Hematopoietic multipotent progenitor cell treated with erythropoietin and hydrocortisone succinate and interleukin-3 and kit ligand, for 17 days (in vitro differentiated cells): ENCODE measurements around the gene RBM20.
"Not testable (repeated sequence)": the region's sequence is repeated elsewhere in the genome, so short reads cannot be mapped to it uniquely, and the experiment has no call there.

Source experiments
- DNase-seq: peaks from one replicate; pipeline ENCODE4 v3.0.0-alpha.2; 2015; ENCODE audit warnings: low spot score

Gene RBM20

DNA sequence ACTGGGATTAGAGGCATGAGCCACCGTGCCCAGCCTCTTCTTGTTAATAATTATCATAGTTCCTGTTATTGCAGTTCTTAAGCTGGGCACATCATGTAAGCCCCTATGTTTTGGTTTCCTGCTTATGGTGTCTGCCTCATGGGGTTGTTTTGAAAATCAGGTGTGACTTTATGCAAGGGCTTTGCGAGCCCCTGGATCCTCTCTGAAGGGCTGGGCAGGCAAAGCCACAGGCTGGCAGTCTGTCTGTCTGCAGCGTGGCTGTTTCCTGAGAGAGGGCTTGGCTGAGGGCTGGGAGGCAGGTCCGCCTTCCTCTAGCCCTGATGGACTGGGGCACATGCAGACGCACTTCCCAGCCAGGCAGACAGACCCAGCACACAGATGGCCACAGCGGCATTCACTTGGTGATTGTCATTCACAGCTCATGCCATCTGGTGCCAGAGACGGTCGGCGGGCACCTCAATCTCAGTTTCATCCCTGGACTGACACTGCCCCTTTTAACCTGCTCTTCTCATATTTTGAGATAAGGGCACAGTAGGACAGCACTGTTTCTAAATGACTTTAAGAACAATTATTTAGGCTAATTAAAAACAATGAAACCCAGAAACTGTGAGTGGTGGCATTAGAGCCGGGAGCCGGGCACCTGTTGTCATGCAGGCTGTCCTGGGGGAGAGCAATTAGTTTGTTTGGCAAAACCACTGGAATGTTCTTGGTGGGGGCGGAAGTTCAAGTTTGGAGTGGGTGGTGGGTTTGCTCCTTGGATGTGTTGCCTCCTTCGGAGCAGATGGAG is 35.5 kb downstream of the RBM20 start:
- DNase-seq = no peak

DNA sequence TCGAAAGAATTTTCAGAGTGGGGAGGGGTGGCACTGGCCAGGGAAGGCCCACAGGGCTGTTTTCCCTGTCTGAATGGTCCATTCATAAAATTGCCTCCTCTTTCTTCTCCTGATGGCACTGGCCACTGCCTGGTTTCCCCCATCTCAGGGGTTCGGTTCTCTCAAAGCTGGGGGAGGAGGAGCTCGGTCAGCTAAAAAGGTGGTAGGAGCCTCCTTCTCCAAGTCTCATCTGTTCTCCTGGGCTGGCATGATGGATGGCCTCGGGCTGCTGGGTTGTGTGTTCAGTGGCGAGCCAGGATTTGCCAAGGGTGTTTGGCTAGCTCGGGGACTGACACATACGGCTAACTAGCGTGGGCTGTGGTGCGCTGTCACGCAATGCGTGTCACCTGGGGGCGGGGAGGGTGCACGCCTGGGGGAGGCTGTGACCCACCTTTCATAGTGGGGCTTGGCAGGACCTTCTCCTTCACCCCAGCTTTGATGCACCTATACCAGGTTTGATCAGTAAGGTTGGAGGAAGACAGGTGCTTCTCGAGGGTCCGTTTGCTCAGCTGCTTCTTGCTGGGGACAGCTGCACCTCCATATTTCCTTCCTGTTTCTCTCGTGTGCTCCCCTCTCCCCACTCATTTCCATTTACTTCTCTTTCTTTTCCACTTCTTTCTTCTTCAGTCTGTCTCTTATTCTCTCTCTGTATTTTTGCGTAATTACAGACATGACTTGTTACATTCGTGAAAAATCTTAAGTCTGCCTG is 36.3 kb downstream of the RBM20 start:
- DNase-seq = no peak

DNA sequence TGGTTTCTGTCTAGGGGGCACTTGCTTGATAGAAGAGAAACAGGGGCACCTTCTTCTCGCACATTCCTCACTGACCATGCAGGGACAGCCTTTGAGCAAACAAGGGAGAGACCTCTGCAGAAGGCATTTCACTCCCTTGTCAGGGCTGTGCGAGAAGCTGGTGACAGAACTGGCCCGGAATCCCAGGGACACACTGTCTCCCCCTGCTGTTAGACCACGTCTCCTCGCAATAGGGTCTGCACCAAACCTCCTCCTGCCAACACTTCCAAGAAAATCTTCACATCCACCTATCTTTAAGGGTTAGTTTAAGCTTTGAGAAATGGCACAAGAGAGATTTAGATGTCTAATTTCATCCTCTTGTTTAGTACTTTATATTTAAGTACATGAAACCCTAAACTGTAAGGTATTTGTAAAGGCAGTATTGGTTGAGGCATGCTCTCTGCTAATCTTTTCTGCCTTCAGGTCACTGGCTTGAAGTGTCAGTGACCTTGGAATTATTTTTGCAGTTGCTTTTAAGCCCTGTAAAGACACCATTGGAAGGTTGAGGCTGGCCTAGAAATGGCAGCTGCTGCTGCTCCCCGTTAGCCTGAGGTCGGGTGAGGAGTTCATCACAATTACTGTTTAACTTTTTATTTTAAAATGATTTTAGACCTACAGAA is 37.0 kb downstream of the RBM20 start:
- no peak for DNase-seq

DNA sequence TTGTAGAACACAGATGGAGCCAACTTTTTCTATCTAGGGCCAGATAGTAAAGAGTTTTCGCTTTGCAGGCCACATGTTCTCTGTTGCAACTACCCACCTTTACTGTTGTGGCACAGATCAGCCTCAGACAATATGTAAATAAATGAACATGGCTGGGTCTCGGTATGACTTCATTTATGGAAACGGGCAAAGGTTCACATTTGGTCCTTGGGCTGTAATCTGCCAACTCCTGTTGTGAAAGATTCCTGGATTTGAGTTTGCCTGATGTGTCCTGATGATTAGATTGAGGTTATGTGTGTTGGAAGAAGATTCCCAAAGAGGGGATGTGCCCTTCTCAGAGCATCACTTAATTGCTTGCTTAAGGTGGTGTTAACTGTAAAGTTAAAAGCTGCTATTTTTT is 38.2 kb downstream of the RBM20 start:
- DNase-seq = no peak

DNA sequence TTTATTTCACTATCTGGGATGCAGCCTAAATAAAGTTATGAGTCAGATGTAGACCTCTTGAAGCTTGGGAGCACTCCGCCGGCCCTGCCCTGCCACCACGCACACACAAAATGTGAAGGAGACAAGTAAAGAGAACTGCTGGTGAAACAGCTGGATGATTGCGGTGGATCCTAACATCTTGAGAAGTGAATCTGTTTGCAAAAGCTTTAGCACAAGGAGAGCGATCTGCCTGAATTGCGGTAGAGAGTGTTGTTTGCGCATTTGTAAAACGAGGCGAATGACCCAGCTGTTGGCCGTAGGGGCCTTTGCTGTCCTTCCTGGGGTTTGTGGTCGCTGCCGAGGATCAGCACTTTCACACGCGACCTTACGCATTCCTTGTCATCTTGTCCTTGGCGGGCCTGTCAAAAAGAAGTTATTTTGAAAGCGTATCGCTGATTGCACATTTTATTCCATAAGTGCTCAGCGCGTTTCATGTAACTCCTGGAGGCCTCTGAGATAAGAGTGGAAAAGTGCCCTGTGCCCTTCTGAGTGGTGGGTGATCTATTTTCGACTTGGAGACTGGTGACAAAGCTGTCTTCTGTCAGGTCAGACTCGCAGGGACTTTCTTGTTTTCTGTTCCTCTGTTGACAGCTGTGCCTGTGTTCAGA is 40.8 kb downstream of the RBM20 start:
- DNase-seq = no peak

DNA sequence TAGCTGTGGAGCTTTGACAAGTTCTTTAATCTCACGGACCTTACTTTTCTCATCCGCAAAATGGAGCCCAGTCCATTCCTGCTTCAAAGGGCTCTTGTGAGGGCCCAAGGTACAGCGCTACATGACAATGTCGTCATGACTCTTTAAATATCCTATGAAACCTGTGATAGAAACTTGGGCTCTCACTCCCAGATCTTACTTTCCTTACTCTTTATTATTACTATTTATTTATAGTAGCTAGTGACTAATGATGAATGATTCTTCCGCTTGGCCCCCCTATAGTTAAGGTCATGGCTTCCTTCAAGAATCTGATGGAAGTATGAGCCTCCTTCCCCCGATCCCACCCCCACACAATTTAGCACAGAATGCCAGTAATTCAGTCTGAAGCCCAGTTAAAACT is 41.9 kb downstream of the RBM20 start:
- DNase-seq = no peak

DNA sequence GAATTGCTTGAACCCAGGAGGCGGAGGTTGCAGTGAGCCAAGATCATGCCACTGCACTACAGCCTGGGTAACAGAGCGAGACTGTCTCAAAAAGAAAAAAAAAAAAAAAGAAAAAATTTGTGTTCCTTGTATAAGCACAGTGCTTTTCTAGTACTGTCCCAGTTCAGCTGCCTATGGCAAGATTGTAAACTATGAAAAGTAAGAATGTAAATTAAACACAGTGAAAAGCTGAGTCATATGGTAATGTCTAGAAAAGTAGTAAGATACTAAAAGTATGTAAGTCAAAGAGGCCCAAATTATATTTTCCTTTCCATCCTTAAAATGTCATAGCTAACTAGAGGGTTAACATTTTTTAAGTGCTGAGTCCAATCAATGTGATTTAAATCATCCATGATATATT is 42.8 kb downstream of the RBM20 start:
- no peak for DNase-seq

DNA sequence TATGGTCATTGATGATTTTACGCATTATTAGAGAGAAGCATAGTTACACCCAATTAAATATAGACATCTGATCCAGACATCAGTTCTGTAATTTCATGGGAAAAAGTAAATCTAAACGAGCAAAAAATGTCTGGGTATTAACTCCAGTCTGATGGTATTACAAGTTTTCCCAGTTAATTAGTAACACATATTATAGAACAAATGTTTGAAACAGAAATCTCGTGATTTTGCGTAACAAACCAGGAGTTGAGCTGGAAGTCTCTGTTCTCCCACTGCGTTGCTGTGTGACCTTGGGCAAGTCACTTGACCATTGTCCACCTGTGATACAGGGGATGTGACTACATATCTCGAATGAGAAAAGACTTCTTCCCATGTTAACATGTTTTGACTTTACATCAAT is 43.3 kb downstream of the RBM20 start:
- no peak for DNase-seq

DNA sequence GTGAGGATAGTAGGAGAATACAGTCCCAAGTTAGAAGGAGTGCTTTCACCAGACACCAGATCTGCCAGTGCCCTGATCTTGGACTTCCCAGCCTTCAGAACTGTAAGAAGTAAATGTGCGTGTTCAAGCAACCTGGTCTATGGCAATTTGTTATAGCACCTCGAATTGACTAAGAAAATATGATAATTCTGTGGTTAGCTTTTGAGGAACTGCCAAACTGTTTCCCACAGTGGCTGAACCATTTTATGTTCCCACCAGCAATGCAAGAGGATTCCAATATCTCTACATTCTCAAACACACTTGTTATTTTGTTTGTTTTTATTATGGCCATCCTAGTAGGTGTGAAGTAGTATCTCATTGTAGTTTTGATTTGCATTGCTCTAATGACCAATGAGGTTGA is 47.0 kb downstream of the RBM20 start:
- no peak for DNase-seq

DNA sequence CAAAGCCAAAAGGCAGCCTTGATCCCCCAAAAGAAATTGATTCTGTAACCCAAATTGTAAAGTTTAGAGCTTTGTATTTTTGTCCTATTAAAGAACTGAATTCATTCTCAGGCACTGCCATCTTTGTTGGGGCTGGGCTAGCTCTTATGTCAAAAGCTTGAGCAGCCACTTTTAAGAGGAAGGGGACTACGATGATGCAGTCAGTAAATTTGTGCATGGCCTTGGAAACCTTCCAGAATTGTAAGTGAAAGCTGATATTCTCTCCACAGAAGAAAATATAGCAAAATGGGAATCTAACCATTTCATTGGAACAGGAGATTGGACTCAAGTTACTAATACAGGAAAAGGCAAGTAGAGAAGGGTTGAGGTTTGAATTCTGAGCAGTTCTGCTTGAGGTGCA is 50.1 kb downstream of the RBM20 start:
- no peak for DNase-seq

DNA sequence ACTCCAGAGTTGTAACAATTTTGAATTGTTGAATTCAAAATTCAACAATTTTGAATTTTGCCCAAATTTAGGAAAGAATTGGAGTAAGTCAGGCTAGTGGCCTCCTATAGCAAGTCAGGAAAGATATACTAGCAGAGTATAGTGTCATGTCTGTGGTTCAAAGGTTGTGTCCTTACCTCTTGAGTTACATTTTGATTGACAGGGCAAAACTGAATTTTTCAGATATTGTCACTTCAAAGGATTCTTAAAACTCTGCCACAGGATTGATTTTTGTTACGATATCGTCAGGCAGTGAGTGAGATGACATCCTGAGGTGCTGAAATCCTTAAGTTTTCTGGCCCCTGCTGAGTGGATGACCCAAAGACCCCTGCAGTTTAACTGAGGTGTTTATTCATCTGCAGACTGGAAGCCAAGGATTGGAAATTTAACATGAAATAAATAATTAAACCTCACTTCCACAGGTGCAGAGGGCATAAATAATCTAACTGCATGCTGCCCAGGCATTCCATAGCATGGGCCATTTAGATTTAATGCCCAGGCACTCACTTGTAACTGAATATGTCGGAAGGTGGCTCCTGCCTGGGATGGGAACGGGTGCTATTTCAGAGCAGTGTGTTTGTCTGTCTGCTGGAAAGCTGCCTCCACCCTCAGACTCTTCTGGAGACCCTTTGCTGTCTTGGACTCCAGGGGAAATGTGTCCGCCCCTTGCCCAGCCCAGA is 50.8 kb downstream of the RBM20 start:
- no peak for DNase-seq

DNA sequence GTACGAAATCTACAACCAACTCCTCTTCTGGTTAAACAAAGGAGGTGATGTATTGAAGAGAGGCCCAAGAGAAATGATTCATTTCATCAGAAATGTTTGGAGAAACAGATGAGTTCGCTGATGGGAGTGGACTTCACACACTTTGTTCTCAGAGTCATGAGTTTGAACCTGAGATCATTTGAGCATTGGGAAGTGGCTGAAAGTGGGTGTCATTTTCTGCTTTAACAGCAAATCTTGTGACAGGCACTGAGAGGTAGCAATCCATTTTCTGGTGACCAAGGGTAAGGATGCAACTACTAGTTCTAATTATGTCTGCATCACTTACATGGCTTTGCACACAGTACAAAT is 51.4 kb downstream of the RBM20 start:
- no peak for DNase-seq

DNA sequence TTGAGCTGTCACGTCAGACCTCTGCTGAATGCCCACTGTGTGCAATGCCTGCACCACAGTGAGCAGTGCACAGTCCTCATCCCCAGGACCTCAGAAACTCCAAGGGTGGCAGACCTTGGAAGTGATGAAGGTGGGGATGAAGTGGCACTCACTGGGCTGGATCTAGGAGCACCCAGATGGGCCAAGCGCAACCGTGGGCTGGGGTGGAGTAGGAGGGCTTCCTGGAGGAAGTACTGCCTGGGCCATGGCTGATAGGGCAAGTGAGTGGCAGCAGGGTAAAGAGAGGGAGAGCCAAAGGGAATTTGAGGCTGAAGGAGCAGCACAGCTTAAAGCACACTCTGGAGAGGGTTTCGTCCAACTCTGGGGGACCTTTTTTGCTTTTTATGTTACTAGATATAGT is 52.3 kb downstream of the RBM20 start:
- DNase-seq = no peak

DNA sequence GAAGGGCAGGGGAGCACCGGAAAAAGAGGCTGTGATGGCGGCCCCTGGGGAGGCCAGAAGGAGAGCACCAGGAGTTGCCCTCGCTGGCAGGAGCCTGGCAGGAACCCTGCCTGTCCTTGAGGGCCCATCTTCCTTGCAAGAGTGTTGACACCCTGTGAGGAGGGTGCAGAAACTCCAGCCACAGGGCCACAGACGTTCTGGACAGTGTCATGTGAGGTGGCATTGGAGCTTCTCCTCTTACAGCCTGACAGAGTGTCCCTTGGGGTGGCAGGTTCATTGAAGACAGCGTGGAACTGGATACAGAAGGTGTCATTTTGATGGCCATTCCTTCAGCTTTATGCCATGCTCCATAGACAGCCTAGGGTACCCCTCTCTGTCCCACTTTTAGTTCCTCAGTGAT is 54.2 kb downstream of the RBM20 start:
- no peak for DNase-seq

DNA sequence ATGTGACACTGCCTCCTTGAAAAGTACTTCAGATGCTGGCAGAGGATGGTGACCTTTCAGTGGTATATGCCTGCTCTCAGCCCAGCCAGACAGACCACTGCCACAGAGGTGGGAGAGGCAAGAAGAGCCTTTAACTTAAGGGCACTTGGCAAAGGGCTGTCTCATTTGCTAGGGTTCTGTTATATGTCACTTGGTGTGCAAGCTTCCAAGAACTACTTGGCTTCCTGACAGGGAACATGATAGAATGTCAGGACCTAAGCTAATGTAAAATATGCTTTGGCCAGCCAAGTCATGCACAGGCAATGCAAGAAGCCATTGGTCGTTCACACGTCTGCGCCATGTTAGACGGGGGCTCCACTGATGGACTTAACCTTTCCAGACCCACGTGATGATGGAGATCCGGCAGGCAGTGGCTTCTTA is 54.7 kb downstream of the RBM20 start:
- no peak for DNase-seq

DNA sequence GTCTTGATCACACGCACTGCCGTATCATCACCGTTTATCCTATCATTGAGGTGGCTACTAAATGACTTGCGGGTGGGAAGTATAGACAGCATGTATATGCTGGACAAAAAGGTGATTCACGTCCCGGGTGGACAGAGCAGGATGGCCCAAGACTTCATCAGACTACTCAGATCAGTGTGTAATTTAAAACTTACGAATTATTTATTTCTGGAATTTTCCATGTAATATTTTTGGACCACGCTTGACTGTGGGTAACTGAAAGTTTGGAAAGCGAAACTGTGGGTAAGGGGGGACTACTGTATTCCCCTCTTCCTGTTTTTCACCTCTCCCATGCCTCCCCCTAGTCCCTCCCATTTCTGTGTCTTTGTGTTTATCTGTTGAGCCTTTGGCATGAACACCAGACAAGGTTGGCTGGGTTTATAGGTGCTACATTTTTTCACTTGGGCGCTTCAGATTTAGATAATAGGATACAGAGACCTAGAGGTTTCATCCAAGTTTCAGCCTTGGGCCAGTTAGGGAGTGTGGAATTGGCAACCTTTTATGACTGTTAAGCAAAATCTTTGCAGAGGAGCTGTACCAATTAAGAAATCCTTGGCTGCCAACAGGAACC is 55.8 kb downstream of the RBM20 start:
- no peak for DNase-seq

DNA sequence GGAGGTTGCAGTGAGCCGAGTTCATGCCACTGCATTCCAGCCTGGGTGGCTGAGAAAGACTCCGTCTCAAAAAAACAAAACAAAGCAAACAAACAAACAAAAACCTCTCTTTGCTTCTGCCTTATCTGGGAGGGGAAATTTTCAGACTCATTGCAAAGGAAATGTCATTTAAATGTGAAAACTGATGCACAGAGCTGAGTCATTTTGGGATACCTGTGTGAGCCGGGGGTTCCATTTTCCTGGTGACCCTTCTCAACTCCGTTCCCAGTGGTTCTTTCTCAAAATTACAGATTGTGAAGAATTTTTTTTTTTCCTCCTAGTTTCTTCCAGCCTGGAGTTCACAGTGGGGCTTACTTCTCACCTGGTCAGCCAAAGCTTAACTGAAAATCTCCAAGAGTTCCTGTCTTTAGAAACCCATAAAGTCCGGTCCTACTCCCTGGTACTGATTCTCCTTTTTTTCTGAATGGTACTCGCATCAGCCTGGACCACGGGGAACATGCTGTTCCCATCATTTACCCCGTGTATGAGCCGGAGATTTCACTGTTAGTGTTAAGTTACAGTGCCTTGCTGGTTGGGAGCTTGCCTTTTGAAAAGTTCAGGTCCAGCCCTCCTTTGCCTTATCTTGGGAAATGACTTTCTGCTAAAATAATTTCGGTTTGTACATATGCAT is 56.9 kb downstream of the RBM20 start:
- DNase-seq = no peak

DNA sequence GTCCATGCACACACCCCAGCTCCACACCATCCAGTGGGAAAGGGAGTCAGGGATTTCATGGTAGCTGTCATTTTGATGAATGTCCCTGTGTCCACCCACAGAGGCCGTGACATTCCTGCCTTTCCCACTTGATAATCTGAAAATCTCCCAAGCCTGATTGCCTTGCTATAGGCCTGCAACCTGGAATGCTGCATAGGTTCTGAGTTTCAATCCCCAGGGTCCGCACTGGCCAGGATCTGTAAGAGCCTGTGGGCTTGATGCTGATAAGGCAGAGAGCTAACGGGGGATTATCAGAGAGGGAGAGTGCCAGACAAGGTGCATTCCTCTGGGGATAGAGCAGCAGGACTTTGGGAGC is 57.5 kb downstream of the RBM20 start:
- no peak for DNase-seq

DNA sequence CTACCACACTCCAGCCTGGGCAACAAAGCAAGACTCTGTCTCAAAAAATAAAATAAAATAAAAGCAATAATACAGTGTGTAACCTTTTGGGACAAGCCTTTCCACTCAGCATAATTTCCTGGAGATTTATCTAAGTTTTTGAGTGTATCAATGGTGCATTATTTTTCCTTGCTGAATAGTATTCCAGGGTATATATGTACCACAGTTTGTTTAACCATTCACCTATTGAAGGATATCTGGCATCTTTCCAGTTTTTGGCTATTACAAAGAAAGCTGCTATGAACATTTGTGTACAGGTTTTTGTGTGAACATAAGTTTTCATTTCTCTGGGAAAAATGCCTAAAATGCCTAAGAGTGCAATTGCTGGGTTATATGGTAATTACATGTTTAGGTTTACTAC is 59.9 kb downstream of the RBM20 start:
- DNase-seq = no peak

DNA sequence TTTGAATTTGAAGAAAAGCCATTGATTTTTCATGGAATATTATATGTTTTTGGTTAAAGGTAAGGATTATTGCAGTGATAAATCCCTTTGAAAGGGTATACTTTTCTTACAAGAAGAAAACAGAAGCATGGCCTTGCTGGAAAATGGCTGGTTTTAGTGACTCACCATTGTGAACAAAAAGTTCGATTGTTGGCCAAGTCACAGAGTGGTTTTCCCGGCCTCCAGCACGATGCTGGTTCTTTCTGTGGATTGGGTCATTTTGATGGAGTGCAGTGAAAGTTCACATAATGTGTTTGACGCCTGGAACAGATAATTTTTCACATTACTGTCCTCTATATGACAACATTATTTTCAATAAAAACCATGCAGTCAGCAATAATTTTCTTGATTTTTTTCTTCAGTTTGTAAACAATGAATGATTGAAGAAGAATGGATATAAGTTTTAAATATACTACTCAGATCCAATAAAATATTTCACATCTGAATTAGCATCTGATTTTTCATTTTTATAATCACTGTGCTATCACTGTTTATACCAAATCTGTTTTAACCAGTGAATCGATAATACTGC is 60.9 kb downstream of the RBM20 start:
- no peak for DNase-seq

DNA sequence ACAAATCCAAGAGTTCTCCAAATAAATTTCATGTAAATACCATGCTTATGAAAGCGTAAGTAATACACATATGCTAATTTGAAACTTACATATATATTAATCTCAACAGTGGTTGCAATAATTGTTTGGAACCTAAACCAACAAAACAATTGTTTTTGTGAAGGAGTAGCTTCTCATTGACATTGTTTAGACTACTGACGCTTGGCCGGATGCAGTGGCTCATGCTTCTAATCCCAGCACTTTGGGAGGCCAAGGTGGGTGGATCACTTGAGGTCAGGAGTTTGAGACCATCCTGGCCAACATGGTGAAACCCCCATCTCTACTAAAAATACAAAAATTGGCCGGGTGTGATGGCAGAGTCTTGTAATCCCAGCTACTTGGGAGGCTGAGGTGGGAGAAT is 61.5 kb downstream of the RBM20 start:
- DNase-seq = not testable (repeated sequence)
